K562 (cell line): ENCODE measurements around the gene C19orf47. TPM values are rescaled to one million over a fixed set of nuclear protein-coding genes. Genes with fewer than 3 reads are reported as not detected.
A peak's percentile ranks its signal among the peaks of the same experiment; 100 is the strongest.

Source experiments
- ARID3B ChIP-seq: fragments of 250-450 bp; sonication (Bioruptor Pico); IDR thresholded peaks from 2 replicates; pipeline ENCODE4 v1.4.0; 2020; ENCODE audit warnings: borderline replicate concordance
- FOXK2 ChIP-seq, 2 experiments: fragments of 450-650 bp; IDR thresholded peaks in 1 of 2; conservative IDR thresholded peaks in 1 of 2; 2 replicates each; pipeline ENCODE4 v1.6.1; 2016; ENCODE audit warnings: low read depth in 2 of 2, mild to moderate bottlenecking in 1 of 2
- GABPB2 ChIP-seq: fragments of 250-450 bp; sonication (Bioruptor Pico); conservative IDR thresholded peaks from 2 replicates; pipeline ENCODE4 v1.5.1; 2021; ENCODE audit warnings: mild to moderate bottlenecking
- GTF2B ChIP-seq: IDR thresholded peaks from 2 replicates; pipeline ENCODE4 v1.6.1; 2011; ENCODE audit not compliant: insufficient read length; ENCODE audit errors: extremely low read depth
- GTF2F1 ChIP-seq: IDR thresholded peaks from 2 replicates; pipeline ENCODE4 v1.6.1; 2011; ENCODE audit warnings: low read depth, low read length, improper control_type of control experiment
- HDAC8 ChIP-seq: fragments of 450-650 bp; IDR thresholded peaks from 2 replicates; pipeline ENCODE4 v1.6.1; 2016; ENCODE audit warnings: mild to moderate bottlenecking, missing genetic modification characterization, moderate library complexity, missing compliant biosample characterization
- HES1 ChIP-seq: fragments of 450-650 bp; IDR thresholded peaks from 2 replicates; pipeline ENCODE4 v1.6.1; 2016; ENCODE audit warnings: low read depth, mild to moderate bottlenecking, moderate library complexity
- HNRNPL ChIP-seq: fragments of 200-400 bp; formaldehyde crosslinking; IDR thresholded peaks from 2 replicates; pipeline ENCODE4 v1.6.1; 2017; ENCODE audit warnings: low read depth, mild to moderate bottlenecking, low read length
- HOXB6 ChIP-seq: fragments of 250-450 bp; sonication (Bioruptor Pico); IDR thresholded peaks from 2 replicates; pipeline ENCODE4 v1.5.1; 2022; ENCODE audit warnings: mild to moderate bottlenecking, borderline replicate concordance
- KAT8 ChIP-seq: fragments of 450-650 bp; IDR thresholded peaks from 2 replicates; pipeline ENCODE4 v1.6.1; 2016; ENCODE audit warnings: low read depth, mild to moderate bottlenecking
- KDM1A ChIP-seq, 2 experiments: fragments of 450-650 bp; IDR thresholded peaks; 2 replicates each; pipeline ENCODE4 v1.6.1; 2016; ENCODE audit warnings: mild to moderate bottlenecking in 2 of 2
- KLF10 ChIP-seq: fragments of 250-450 bp; sonication (Bioruptor Pico); IDR thresholded peaks from 2 replicates; pipeline ENCODE4 v1.6.1; 2021; ENCODE audit warnings: matching md5 sums
- RB1 ChIP-seq: fragments of 450-650 bp; IDR thresholded peaks from 2 replicates; pipeline ENCODE4 v1.6.1; 2017; ENCODE audit warnings: low read depth, mild to moderate bottlenecking
- SAFB ChIP-seq: fragments of 200-400 bp; formaldehyde crosslinking; IDR thresholded peaks from 2 replicates; pipeline ENCODE4 v1.6.1; 2017; ENCODE audit warnings: low read depth, low read length, borderline replicate concordance
- SETDB1 ChIP-seq: IDR thresholded peaks from one replicate; pipeline ENCODE4 v1.6.1; 2012; ENCODE audit warnings: low read length, control low read depth, inconsistent platforms
- SFPQ ChIP-seq: fragments of 200-400 bp; formaldehyde crosslinking; IDR thresholded peaks from 2 replicates; pipeline ENCODE4 v1.6.1; 2017; ENCODE audit warnings: mild to moderate bottlenecking, low read depth, low read length, moderate library complexity
- SIN3A ChIP-seq, 2 experiments: fragments of 150-350 bp in 1 of 2; IDR thresholded peaks; 2 replicates each; pipeline ENCODE4 v1.6.1; 2011 to 2016; ENCODE audit warnings: borderline replicate concordance in 2 of 2, low read depth in 2 of 2, low read length in 2 of 2, mild to moderate bottlenecking in 2 of 2, moderate library complexity in 2 of 2; ENCODE audit not compliant: control insufficient read depth in 1 of 2
- SNIP1 ChIP-seq: fragments of 450-650 bp; IDR thresholded peaks from 2 replicates; pipeline ENCODE4 v1.7.1; 2017; ENCODE audit warnings: low read depth, mild to moderate bottlenecking
- VEZF1 ChIP-seq: fragments of 200-800 bp; sonication (Bioruptor generic); IDR thresholded peaks from 2 replicates; pipeline ENCODE4 v1.6.1; 2017; ENCODE audit warnings: missing genetic modification characterization, missing compliant biosample characterization
- ZFP1 ChIP-seq: fragments of 450-650 bp; formaldehyde crosslinking; IDR thresholded peaks from 2 replicates; pipeline ENCODE4 v1.4.0; 2020; ENCODE audit warnings: mild to moderate bottlenecking, mixed read lengths
- ZNF124 ChIP-seq: sonication (generic); formaldehyde crosslinking; IDR thresholded peaks from 2 replicates; pipeline ENCODE4 v1.8.1; 2022; ENCODE audit warnings: missing genetic modification reagents
- ZNF324 ChIP-seq: fragments of 250-450 bp; sonication (Bioruptor Pico); IDR thresholded peaks from 2 replicates; pipeline ENCODE4 v1.4.0; 2020; ENCODE audit warnings: mild to moderate bottlenecking
- polyA plus RNA-seq, 8 experiments: library from polyadenylated mRNA; depleted of rRNA in 4 of 8; stranded (reverse) in 5 of 8; unstranded in 3 of 8; fragments of >200 nt; fragmentation: Nextera tagmentation in 2 of 8; fragmentation: Illumina TruSeq in 1 of 8; extraction: Ambion mirVana in 2 of 8; extraction: Trizol in 1 of 8; gene quantifications; 2 replicates each; pipeline versions ENCODE4 v1.2.1 to v1.2.3, GENCODE V29; 2011 to 2014; ENCODE audit warnings: inconsistent platforms in 1 of 8, missing spikeins in 1 of 8
- total RNA-seq, 7 experiments: library from RNA; depleted of rRNA in 6 of 7; stranded (reverse); fragments of >200 nt in 6 of 7; fragmentation: Illumina TruSeq in 2 of 7; extraction: Trizol in 2 of 7; gene quantifications; 2 replicates each; pipeline versions ENCODE4 v1.2.1 to v1.2.3, GENCODE V29; 2011 to 2021; ENCODE audit warnings: low replicate concordance in 1 of 7

C19orf47 gene
- total and polyA plus RNA-seq, 9 of the 15 experiments (the other 6 are each of a cell fraction or from before 2014, with no cell fraction given) = 0.08 to 26.1 (median 14.7) TPM

- TF ChIP-seq GTF2F1 = no peak
- no peak for TF ChIP-seq SAFB
- TF ChIP-seq GABPB2 (CRISPR knock-in tag) = no peak
- no peak for TF ChIP-seq ZNF324 (CRISPR knock-in tag)
- TF ChIP-seq HES1 = no peak
- TF ChIP-seq SETDB1 = no peak
- TF ChIP-seq KLF10 (CRISPR knock-in tag) = no peak
- no peak for TF ChIP-seq ZFP1 (CRISPR knock-in tag)
- no peak for TF ChIP-seq HDAC8 (tag)
- no peak; a peak in 1 of 4 replicates for TF ChIP-seq FOXK2 (conservative IDR thresholded peaks at IDR 0.05 in 1 of 2, IDR thresholded peaks at IDR 0.05 in 1 of 2; ENCODE audit: low read depth in 2 of 2)
- no peak for TF ChIP-seq ZNF124
- no peak for TF ChIP-seq SNIP1
- peak in 1 of 2 experiments; percentile 83; a peak in 2 of 4 replicates for TF ChIP-seq KDM1A (IDR thresholded peaks at IDR 0.05)
- TF ChIP-seq HNRNPL = no peak
- no peak for TF ChIP-seq ARID3B (CRISPR knock-in tag)
- peak; percentile 78 for TF ChIP-seq RB1
- TF ChIP-seq SFPQ = no peak
- TF ChIP-seq VEZF1 (CRISPR knock-in tag) = peak; percentile 100
- no peak for TF ChIP-seq GTF2B
- no peak for TF ChIP-seq HOXB6 (CRISPR knock-in tag)
- peak; percentile 70 to 81 for TF ChIP-seq SIN3A (IDR thresholded peaks at IDR 0.05; ENCODE audit: borderline replicate concordance in 2 of 2, control insufficient read depth in 1 of 2, low read depth in 2 of 2, low read length in 2 of 2)
- TF ChIP-seq KAT8 = no peak
These were observed 63.5 kb downstream of the C19orf47 start, which contains the start of gene AKT2 (continued) for GRCh38 chr19:40284501-40285352.
